ENCODE measurements around the gene BEX4. TPM values are rescaled to one million over a fixed set of nuclear protein-coding genes. Genes with fewer than 3 reads are reported as not detected.

BEX4 gene
- total RNA-seq, 1 donor from 2014 or later, result 106 TPM

GRCh38 chrX:103210056-103210455 lies 4.9 kb upstream of the BEX4 start:
- Mint-ChIP-seq H3K4me1 (peaks cover 5% of the 10 kb centered on the region), H3K36me3 (peaks cover 3% of the 10 kb centered on the region), H3K4me3 (no peak overlapping the region), H3K9me3 (peaks cover 4% of the 10 kb centered on the region), H3K27ac (no peak overlapping the region), H3K27me3 (ENCODE audit: insufficient read depth, low read depth) (peaks cover 2% of the 10 kb centered on the region)
- no peaks in the 10 kb centered on the region for H3K9me3 ChIP-seq (ENCODE audit: low read depth)
- H3K9ac ChIP-seq, result no peak overlapping the region
- TF ChIP-seq EZH2 (IDR thresholded peaks at IDR 0.05), result no peak
- no peak for TF ChIP-seq CTCF (IDR thresholded peaks at IDR 0.05)
- TF ChIP-seq EZH2phosphoT487 (IDR thresholded peaks at IDR 0.05), result no peak
- DNase-seq (ENCODE audit: low spot score), result no peak
- H3K27me3 ChIP-seq, result no peaks in the 10 kb centered on the region
- H3K4me3 ChIP-seq, result no peak overlapping the region
- no peaks in the 10 kb centered on the region for H3K4me1 ChIP-seq
- H4K20me1 ChIP-seq (ENCODE audit: low read depth), result no peaks in the 10 kb centered on the region
- H3K27ac ChIP-seq, result no peak overlapping the region
- no peak overlapping the region for H3K4me2 ChIP-seq
- H3F3A ChIP-seq (ENCODE audit: low read depth), result peaks cover 3% of the 10 kb centered on the region
- H2AFZ ChIP-seq (replicated peaks), result peak overlapping the region; percentile 10
- no peaks in the 10 kb centered on the region for H3K36me3 ChIP-seq
- H3K79me2 ChIP-seq (ENCODE audit: low read depth), result no peaks in the 10 kb centered on the region

GRCh38 chrX:103211012-103211715 lies 3.7 kb upstream of the BEX4 start:
- Mint-ChIP-seq H3K36me3 (peaks cover 5% of the 10 kb centered on the region), H3K27me3 (ENCODE audit: insufficient read depth, low read depth) (no peaks in the 10 kb centered on the region), H3K4me3 (no peak overlapping the region), H3K4me1 (peaks cover 9% of the 10 kb centered on the region), H3K27ac (no peak overlapping the region), H3K9me3 (peaks cover 4% of the 10 kb centered on the region)
- H3K4me1 ChIP-seq, result peaks cover 2% of the 10 kb centered on the region
- no peak overlapping the region for H3K9ac ChIP-seq
- H3K4me2 ChIP-seq, result no peak overlapping the region
- H3K9me3 ChIP-seq (ENCODE audit: low read depth), result no peaks in the 10 kb centered on the region
- peak; percentile 63 for DNase-seq (ENCODE audit: low spot score)
- peak overlapping the region; percentile 17 for H2AFZ ChIP-seq (replicated peaks)
- H3K27me3 ChIP-seq, result no peaks in the 10 kb centered on the region
- H3K27ac ChIP-seq, result no peak overlapping the region
- H3K79me2 ChIP-seq (ENCODE audit: low read depth), result peaks cover 2% of the 10 kb centered on the region
- no peaks in the 10 kb centered on the region for H4K20me1 ChIP-seq (ENCODE audit: low read depth)
- H3K36me3 ChIP-seq, result no peaks in the 10 kb centered on the region
- no peak for TF ChIP-seq EZH2phosphoT487 (IDR thresholded peaks at IDR 0.05)
- TF ChIP-seq EZH2 (IDR thresholded peaks at IDR 0.05), result no peak
- peak; percentile 60 for TF ChIP-seq CTCF (IDR thresholded peaks at IDR 0.05)
- no peak overlapping the region for H3K4me3 ChIP-seq
- H3F3A ChIP-seq (ENCODE audit: low read depth), result peaks cover 9% of the 10 kb centered on the region

GRCh38 chrX:103212749-103213457 lies 2.0 kb upstream of the BEX4 start:
- Mint-ChIP-seq H3K36me3 (peaks cover 9% of the 10 kb centered on the region), H3K4me3 (no peak overlapping the region), H3K27ac (no peak overlapping the region), H3K27me3 (ENCODE audit: insufficient read depth, low read depth) (no peaks in the 10 kb centered on the region), H3K4me1 (peaks cover 9% of the 10 kb centered on the region), H3K9me3 (peaks cover 4% of the 10 kb centered on the region)
- Histone ChIP-seq H3K4me3 (no peak overlapping the region), H3K9ac (no peak overlapping the region), H2AFZ (replicated peaks) (no peak overlapping the region), H3K4me2 (no peak overlapping the region), H3K27ac (no peak overlapping the region), H3K27me3 (no peaks in the 10 kb centered on the region), H3F3A (ENCODE audit: low read depth) (peaks cover 9% of the 10 kb centered on the region), H3K79me2 (ENCODE audit: low read depth) (peaks cover 8% of the 10 kb centered on the region), H3K4me1 (peaks cover 7% of the 10 kb centered on the region), H3K36me3 (peaks cover 6% of the 10 kb centered on the region), H3K9me3 (ENCODE audit: low read depth) (no peaks in the 10 kb centered on the region), H4K20me1 (ENCODE audit: low read depth) (no peaks in the 10 kb centered on the region)
- DNase-seq (ENCODE audit: low spot score), result no peak
- TF ChIP-seq EZH2phosphoT487 (IDR thresholded peaks at IDR 0.05), result no peak
- no peak for TF ChIP-seq EZH2 (IDR thresholded peaks at IDR 0.05)
- no peak for TF ChIP-seq CTCF (IDR thresholded peaks at IDR 0.05)

All from neural progenitor cell (in vitro differentiated cells).